Erythroblast (primary cell): ENCODE measurements around the gene XCR1.

Experiments used
- GATA1 ChIP-seq: IDR thresholded peaks from 2 replicates; pipeline ENCODE4 v1.6.1; 2011; ENCODE audit warnings: low read depth, mild to moderate bottlenecking, control low read depth, low read length, moderate library complexity
- POLR2A ChIP-seq: IDR thresholded peaks from 2 replicates; pipeline ENCODE4 v1.6.1; 2011; ENCODE audit warnings: mild to moderate bottlenecking, low read length

DNA sequence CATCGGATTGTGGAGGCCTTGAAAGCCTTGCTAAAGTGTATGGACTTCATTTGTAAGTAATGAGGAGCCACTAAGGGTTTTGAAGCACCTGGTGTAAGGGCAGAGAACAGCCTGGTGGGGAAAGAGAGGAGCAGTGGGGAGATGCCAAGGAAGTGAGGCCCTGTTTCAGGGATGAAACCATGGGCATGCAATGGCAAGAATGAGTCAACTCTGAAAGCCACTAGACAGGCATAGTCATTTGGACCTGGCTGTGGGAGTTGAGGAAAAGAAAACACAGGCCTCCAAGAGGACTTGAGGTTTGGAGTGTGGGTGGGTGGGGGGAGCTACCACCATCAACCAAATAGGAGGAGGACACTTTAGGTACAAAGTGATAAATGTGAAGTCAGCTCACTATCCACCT is 7.6 kb downstream of the XCR1 start:
- TF ChIP-seq POLR2A (no peak), GATA1 (no peak)
